OCI-LY3 (cell line): ENCODE data around the gene COL4A1.

Experiments used
- H2AFZ ChIP-seq: fragments of 200-600, 300-600 bp; shearing (Covaris generic); 2 replicates; pipeline ENCODE4 v1.6.0; 2014; ENCODE audit warnings: antibody characterized with exemption, low read depth, low read length
- H3K27ac ChIP-seq: fragments of 200-600, 300-600 bp; sonication (generic); 2 replicates; pipeline ENCODE4 v1.5.1; 2014; ENCODE audit warnings: mild to moderate bottlenecking, low read length, moderate library complexity, mixed read lengths
- H3K27me3 ChIP-seq: fragments of 200-600, 300-600 bp; sonication (generic); 2 replicates; pipeline ENCODE4 v1.6.1; 2014; ENCODE audit warnings: low read depth, low read length, mixed read lengths
- H3K36me3 ChIP-seq: fragments of 200-600, 300-600 bp; sonication (generic); replicated peaks from 2 replicates; pipeline ENCODE3; 2014; ENCODE audit warnings: low read depth, low read length, mixed read lengths
- H3K4me1 ChIP-seq: fragments of 300-600, 200-600 bp; sonication (generic); 2 replicates; pipeline ENCODE4 v1.6.1; 2014; ENCODE audit warnings: low read length, mixed read lengths
- H3K4me2 ChIP-seq: fragments of 200-600, 300-600 bp; sonication (generic); 2 replicates; pipeline ENCODE4 v1.6.1; 2014; ENCODE audit warnings: low read length, mixed read lengths
- H3K4me3 ChIP-seq: fragments of 300-600, 200-600 bp; sonication (generic); 2 replicates; pipeline ENCODE4 v1.5.1; 2014; ENCODE audit warnings: antibody characterized with exemption, mild to moderate bottlenecking, low read length, moderate library complexity
- H3K79me2 ChIP-seq: fragments of 300-600, 200-600 bp; shearing (Covaris generic); 2 replicates; pipeline ENCODE4 v1.6.1; 2014; ENCODE audit warnings: mild to moderate bottlenecking, low read length, mixed read lengths
- H3K9ac ChIP-seq: fragments of 300-600, 200-600 bp; shearing (Covaris generic); 2 replicates; pipeline ENCODE4 v1.6.0; 2014; ENCODE audit warnings: mild to moderate bottlenecking, low read length, moderate library complexity
- H3K9me3 ChIP-seq: fragments of 200-600, 300-600 bp; shearing (Covaris generic); 2 replicates; pipeline ENCODE4 v1.6.1; 2014; ENCODE audit warnings: low read length, mixed read lengths; ENCODE audit not compliant: insufficient read depth
- H4K20me1 ChIP-seq: fragments of 200-600, 300-600 bp; sonication (generic); 2 replicates; pipeline ENCODE4 v1.6.1; 2016; ENCODE audit warnings: low read length, mixed read lengths; ENCODE audit not compliant: insufficient read depth
- CTCF ChIP-seq: fragments of 200-600, 300-600 bp; sonication (generic); IDR thresholded peaks from 2 replicates; pipeline ENCODE4 v1.5.1; 2014; ENCODE audit warnings: antibody characterized with exemption, low read length, low read depth
- EZH2phosphoT487 ChIP-seq: fragments of 200-600 bp; shearing (Covaris generic); IDR thresholded peaks from 2 replicates; pipeline ENCODE4 v1.6.1; 2018; ENCODE audit warnings: antibody characterized with exemption, mixed run types, low read depth

The COL4A1 gene

GRCh38 chr13:110264685-110265275 lies 42.2 kb downstream of the COL4A1 start:
- Histone ChIP-seq H2AFZ (no peak overlapping the region), H3K4me1 (peaks cover 12% of the 10 kb centered on the region), H3K9me3 (no peaks in the 10 kb centered on the region), H3K4me2 (no peak overlapping the region), H3K27ac (no peak overlapping the region), H3K9ac (no peak overlapping the region), H3K36me3 (no peaks in the 10 kb centered on the region), H4K20me1 (no peaks in the 10 kb centered on the region), H3K27me3 (peaks cover 13% of the 10 kb centered on the region; the same call in 1 of the 2 replicates), H3K79me2 (no peaks in the 10 kb centered on the region), H3K4me3 (no peak overlapping the region)
- TF ChIP-seq CTCF (no peak), EZH2phosphoT487 (no peak)

GRCh38 chr13:110263888-110264287 lies 43.1 kb downstream of the COL4A1 start:
- no peaks in the 10 kb centered on the region for H3K9me3 ChIP-seq
- peaks cover 13% of the 10 kb centered on the region; the same call in 1 of the 2 replicates for H3K27me3 ChIP-seq
- no peak overlapping the region for H3K4me3 ChIP-seq
- TF ChIP-seq EZH2phosphoT487 (no peak), CTCF (no peak)
- no peaks in the 10 kb centered on the region for H3K79me2 ChIP-seq
- no peaks in the 10 kb centered on the region for H4K20me1 ChIP-seq
- no peak overlapping the region for H3K27ac ChIP-seq
- peaks cover 12% of the 10 kb centered on the region for H3K4me1 ChIP-seq
- no peak overlapping the region for H2AFZ ChIP-seq
- H3K4me2 ChIP-seq, result no peak overlapping the region
- H3K36me3 ChIP-seq, result no peaks in the 10 kb centered on the region
- H3K9ac ChIP-seq, result no peak overlapping the region

GRCh38 chr13:110263404-110263803 lies 43.6 kb downstream of the COL4A1 start:
- no peak overlapping the region for H3K4me2 ChIP-seq
- H3K9ac ChIP-seq, result no peak overlapping the region
- H3K27ac ChIP-seq, result no peak overlapping the region
- H3K79me2 ChIP-seq, result no peaks in the 10 kb centered on the region
- no peaks in the 10 kb centered on the region for H3K9me3 ChIP-seq
- peaks cover 13% of the 10 kb centered on the region; the same call in 1 of the 2 replicates for H3K27me3 ChIP-seq
- TF ChIP-seq CTCF (no peak), EZH2phosphoT487 (no peak)
- no peak overlapping the region for H2AFZ ChIP-seq
- no peaks in the 10 kb centered on the region for H3K36me3 ChIP-seq
- H4K20me1 ChIP-seq, result no peaks in the 10 kb centered on the region
- H3K4me3 ChIP-seq, result no peak overlapping the region
- peaks cover 12% of the 10 kb centered on the region for H3K4me1 ChIP-seq

- peaks cover 12% of the 10 kb centered on the region for H3K4me1 ChIP-seq
- no peak overlapping the region for H3K4me3 ChIP-seq
- no peak overlapping the region for H3K4me2 ChIP-seq
- no peaks in the 10 kb centered on the region for H3K79me2 ChIP-seq
- TF ChIP-seq CTCF (no peak), EZH2phosphoT487 (no peak)
- H3K27ac ChIP-seq, result no peak overlapping the region
- no peak overlapping the region for H3K9ac ChIP-seq
- H3K27me3 ChIP-seq, result peaks cover 9% of the 10 kb centered on the region; the same call in 1 of the 2 replicates
- H3K36me3 ChIP-seq, result no peaks in the 10 kb centered on the region
- H4K20me1 ChIP-seq, result no peaks in the 10 kb centered on the region
- H2AFZ ChIP-seq, result no peak overlapping the region
- no peaks in the 10 kb centered on the region for H3K9me3 ChIP-seq
Measured at GRCh38 chr13:110262508-110263291, 44.3 kb downstream of the COL4A1 start.
